ENCODE measurements around the gene HOXB7.
A peak's percentile ranks its signal among the peaks of the same experiment; 100 is the strongest.

HOXB7 gene

DNA sequence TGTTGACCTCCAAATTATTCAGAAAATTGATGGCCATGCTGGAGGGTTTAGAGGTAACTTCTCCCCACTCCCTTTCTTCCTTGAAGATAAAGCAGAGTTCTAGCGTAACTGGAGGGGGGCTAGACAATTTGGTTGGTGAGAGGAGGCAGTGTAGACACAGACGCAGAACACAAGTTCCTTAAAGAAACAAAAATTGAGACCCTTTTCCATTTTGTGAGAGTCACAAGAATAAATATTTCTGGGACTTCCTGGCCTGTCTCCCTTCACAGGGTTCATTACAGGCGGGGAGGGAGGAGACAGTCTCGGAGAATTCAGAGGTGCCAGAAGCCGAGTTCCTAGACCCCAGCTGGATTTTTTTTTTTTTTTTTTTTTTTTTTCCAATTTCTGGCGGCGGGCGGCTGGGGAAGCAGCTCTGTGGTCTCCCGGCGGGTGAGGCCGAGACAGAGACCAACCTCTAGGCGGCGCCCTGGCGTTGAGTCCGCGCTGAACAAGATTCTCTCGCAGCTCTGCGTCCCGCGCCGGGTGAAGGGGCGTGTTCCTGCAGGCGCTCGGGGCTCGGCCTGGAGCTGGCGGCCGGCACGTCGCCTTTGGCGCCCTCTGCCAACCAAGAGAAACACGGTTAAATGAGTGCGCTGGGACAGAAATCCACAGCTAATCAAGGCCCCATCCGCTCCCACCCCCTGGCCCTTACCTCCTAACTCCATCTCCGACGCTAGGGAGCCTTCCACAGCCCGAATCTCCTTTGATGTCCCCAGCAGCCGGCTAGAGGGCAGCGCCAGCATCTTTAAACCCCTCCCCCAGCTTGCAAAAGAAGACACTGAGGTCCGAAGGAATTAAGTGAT is 25.6 kb upstream of the HOXB7 start:
- DNase-seq (ENCODE audit: low spot score): peak; percentile 59

DNA sequence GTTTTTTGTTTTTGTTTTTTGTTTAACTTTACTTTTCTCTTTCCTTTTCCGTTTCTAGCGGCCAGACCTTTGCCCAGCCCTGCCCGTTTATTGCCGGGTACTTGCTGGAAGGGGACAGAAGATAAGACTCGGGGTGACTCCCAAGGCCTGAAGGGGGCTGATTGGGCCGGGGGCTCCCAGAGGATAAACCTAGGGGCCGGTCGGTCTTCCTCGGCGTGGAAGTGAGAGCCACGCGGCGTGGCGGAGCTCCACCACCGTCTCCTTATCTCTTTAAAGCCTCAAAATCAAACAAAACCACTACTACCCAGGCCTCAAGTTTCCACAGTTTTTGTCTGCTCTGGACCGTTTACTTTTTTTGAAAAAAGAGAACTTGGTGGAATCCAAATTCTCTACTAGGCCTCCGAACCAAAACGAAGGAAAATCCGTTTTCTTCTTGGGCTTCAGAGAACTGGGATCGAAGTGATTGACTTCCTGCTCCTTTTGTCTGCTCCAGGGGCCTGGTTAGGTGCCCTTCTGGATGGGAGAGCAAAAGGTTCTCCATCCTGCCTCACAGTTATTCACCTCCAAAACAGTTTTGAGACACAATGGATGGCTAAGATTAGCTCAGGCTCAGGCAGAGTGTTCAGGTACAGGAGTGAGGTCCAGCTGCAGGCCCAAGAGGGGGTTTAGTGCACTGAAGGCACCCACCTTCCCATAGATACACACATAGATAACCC is 23.8 kb upstream of the HOXB7 start:
- DNase-seq (ENCODE audit: low spot score): no peak

- no peak for DNase-seq (ENCODE audit: low spot score)
Measured at GRCh38 chr17:48633266-48633677, 22.5 kb upstream of the HOXB7 start.

DNA sequence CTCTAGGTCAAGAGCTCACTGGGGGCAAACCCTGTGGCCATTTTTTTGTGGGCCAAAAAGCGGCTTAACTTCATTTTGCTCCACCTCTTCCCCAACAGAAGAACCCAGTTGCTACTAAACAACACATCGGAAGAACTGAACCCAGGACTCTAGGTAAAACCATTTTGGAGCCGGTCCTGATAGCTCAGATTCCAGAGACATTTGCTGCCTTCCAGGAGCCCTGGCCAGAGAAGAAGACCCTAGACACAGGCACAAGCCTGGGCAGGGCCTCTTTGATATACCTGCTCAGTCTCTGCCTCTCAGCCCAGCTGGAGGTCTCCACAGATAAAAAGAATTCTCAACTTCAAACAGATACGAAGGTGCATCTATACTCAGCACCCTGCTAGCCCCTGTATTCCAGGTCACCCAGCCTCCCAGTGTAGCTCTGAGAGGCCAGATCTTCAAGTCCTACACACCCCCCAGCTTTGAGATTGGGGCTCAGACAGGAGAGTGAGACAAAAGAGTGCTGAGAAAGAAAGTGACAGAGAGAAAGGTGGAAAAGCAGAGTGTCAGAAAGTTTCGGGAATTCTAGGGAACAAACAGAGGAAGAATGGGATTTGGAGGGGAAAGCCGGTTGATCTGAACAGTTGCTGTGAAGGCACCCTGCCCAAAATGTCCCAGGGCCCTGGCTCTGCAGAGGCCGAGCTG is 21.9 kb upstream of the HOXB7 start:
- no peak for DNase-seq (ENCODE audit: low spot score)

- no peak for DNase-seq (ENCODE audit: low spot score)
Measured at GRCh38 chr17:48631693-48632578, 21.1 kb upstream of the HOXB7 start.

- no peak for DNase-seq (ENCODE audit: low spot score)
Measured at GRCh38 chr17:48630925-48631692, 20.3 kb upstream of the HOXB7 start.

DNA sequence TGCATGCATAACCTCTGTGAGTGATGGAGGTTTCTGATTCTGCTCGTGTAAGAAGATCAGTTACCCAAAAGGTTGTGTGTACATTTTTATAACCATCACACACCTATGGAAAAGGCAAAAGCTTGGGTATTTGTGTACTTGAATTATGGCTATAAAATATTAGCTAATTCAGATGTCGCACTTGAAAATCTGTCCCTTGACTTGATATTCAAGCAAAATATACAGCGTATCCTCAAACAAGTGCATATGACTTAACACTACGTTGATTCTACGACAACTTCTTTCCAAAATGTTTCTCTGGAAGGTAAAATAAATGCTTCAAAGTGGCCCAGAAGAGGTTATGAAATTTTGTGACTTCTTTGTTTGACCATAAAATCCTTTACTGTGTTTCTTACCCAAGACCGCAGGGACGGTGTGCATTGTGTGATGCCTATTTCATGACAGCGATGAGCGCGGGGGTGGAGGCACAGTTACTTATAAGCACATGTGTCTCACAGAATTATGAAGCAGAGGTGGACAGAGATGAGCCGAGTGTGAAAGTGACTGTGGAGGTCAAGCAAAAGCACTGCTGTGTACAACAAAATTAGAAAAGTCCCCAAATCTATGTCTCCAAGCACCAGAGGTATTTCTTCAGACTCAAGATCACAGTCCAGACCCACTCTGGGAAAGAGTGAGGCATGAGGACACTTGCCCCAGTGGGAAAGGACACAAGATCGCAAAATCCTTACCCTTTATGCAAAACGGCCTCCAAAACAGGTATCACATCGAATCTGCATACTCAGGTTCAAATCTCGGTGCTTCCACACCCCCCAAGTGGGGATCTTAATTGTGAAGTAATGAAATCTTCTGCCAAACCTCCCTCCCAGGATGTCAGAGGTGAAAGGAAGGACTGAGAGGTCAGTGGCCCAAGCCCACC is 19.4 kb upstream of the HOXB7 start:
- no peak for DNase-seq (ENCODE audit: low spot score)

- no peak for DNase-seq (ENCODE audit: low spot score)
Measured at GRCh38 chr17:48629411-48629759, 18.6 kb upstream of the HOXB7 start.

DNA sequence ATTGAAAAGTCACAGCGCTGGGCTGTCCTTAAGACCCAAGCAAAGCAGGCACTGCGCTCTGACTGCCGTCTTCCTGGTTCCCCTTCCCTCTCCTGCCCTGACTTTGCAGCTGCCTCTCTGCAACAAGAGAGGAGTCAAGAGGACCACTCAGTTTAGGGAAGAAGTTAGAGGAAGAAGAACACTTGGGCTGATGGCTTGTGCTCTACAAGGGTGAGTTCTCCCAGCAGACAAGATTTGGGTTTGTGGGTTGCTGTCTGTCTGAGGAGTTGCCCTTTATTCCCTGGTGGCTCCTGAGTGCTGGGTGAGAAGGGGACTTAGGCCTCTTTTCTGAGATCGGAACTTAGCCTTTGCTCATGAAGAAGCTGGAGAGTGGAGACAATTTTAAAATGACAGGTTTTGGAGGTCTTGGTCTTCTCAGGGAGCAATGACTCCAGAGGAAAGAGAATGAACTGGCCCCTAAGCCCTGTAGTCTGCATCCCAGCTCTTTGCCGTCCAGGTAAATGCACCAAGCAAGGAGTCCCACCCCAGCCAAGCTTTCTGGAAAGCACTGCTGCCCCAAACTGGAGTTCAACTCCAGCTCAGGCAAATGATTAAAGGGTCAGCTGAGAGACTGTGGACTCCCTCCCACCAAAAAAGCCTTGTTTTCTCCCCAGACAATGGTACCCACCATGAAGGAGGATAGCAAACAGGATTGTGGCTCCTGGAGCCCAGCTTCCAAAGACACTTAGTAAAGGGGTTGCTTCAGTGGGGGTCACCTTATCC is 18.0 kb upstream of the HOXB7 start:
- no peak for DNase-seq (ENCODE audit: low spot score)

DNA sequence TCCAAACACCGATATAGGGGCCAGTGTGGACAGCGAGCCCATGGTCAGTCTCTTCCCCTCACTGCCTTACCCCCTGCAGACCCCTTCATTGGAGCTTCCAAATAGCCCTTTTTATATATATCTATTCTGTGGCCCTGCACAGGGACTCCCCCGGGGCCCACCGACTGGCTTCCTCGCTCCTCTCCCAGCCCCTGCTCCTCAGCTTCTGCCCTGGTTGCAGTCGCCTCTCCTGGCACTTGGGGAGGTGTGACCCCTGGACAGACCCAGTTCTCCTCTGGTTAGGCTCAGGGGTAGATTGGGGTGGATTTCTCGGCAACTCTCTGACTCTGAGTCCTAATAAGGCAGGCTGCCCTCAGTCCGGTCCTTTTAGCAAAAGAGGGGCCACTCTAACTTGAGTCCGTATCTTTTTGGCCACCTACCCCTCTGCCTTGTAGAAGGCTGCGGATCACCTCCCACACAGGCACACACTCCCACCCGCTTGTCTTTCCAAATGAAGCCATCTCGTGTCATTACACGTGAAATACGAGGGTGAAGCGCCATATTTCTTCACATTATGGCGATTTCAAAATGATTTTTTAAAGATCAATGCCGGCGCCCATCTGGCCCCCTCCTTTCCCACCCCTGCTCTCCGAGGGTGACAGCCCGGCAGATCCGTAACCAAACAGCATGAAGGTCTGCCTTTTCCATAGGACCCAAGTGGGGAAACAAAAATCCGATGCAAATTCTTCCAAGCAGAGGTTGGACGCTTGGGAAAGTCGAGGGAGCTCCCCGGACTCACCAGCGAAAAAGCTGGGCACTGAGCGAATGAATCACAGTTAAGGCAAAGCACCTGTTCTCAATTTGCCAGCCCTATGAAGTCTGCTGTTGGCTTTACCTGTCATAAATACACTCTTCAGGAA is 17.1 kb upstream of the HOXB7 start:
- DNase-seq (ENCODE audit: low spot score): no peak

- DNase-seq (ENCODE audit: low spot score): no peak
Measured at GRCh38 chr17:48627118-48627597, 16.3 kb upstream of the HOXB7 start.

- DNase-seq (ENCODE audit: low spot score): no peak
Measured at GRCh38 chr17:48626245-48627117, 15.7 kb upstream of the HOXB7 start, which contains the start of gene HOXB9. Gene HOXB9, minus strand, starts transcription at chr17:48626358. Its CDS starts 89 bp downstream, at chr17:48626269.

GRCh38 chr17:48625495-48626244 is 14.9 kb upstream of the HOXB7 start:
- no peak for DNase-seq (ENCODE audit: low spot score)

DNA sequence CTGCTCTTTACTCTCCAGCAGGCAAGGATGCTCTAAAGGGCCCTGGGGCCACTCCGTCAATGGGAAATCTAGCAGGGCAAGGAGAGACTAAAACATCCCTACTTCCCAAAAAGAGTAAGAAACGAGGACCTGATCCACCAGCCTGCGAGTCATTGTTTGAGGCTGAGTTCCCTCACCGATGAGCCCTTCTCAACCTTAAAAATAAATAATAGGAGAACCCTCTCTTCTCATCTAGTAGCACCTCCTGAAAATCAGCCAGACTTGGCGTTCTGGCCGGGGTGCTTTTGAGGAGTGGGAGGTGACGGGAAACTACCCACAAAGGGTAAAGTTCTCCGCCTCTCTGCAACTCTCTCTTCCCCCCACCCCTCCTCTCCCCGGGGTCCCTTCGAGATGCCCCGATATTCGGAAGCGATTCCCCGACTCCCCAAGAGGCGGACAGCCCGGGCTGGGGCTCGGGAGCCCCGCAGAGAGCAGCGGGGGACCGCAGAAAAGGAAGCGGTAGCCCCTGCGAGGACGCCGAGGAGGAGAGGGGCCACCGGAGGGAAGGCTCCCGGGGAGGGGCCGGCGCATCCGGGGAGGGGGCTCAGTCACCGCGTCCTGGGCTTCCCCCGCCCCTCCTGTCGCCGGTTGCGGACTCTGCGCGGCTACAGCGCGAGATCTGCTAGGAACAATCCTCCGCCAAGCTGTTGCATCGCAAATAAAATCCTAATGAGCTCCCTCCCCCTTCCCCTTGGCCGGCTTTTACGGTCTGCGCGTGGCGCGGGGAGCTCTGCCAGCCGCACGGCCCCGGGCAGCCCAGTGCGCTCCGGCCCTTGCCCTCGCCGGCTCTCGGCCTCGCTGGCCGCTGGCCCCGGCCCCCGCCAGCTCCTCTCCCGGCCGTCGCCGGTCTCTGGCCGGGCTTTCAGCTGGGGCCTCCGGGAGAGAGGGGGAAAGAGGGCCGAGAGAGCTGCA is 14.0 kb upstream of the HOXB7 start:
- no peak for DNase-seq (ENCODE audit: low spot score)

DNA sequence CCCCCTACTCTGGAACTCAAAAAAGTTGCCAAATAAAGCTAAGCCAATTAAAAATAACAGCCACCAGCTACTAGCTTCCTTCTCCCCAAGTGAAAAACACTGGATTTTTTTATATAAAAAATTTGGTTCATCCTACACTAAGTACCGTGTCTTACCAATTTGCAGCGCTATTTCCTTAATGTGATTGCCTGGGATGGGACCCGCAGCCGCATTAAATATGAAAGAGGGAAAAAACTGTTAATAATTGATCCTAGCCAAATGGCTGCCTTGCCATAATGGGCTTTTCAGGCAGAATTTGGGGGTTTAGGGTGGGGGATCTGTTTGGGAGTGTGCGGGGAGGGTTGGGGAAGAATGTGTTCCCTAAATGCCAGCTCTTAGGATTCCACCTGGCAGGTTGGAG is 13.3 kb upstream of the HOXB7 start:
- no peak for DNase-seq (ENCODE audit: low spot score)
